ENCODE results near the gene DST.
"Not testable (repeated sequence)": the region's sequence is repeated elsewhere in the genome, so short reads cannot be mapped to it uniquely, and the experiment has no call there.

DST gene

DNA sequence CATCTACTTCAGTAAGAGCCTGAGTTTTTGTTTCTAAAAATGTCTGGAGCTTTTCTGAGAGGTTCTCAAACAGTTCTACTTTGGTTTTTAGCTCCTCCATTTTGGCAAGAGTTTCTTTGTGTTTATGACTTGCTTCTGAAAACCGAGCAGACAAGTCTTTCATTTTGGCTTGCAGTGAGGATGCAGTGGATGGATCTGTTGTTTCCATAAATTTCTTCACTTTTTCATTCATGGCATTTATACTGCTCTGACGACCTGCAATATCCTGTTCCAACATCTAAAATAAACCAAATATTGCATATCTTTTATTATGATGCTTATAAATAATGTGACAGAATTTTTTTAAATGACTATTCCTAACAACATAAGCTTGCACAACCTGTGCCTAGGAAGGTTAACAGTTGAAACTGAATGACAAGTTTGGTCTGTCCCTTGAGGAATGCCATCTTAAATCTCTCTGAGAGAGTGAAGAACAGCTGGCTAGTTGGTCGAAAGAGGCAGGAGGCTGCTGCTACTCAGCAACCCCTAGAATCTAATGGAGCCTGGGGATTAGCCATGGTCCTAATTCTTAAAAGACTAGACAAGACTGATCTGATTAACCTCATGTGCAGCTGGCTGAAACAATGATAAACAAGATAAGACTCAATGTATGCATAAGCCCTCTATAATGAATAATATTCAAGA lies 69.8 kb downstream of the DST start:
- H3K9ac ChIP-seq (ENCODE audit: insufficient read length, low read depth), result no peak overlapping the region
- H3K36me3 ChIP-seq (ENCODE audit: insufficient read depth, insufficient read length, low read length), result peaks cover 20% of the 10 kb centered on the region
- H3K27me3 ChIP-seq (ENCODE audit: insufficient read depth, insufficient read length), result no peaks in the 10 kb centered on the region
- H3K9me3 ChIP-seq (ENCODE audit: insufficient read depth, low read length), result no peaks in the 10 kb centered on the region
- TF ChIP-seq YY1 (IDR thresholded peaks at IDR 0.05; ENCODE audit: insufficient read depth, insufficient read length) (no peak), ZNF274 (IDR thresholded peaks at IDR 0.05; ENCODE audit: low read depth, low read length) (no peak), SUZ12 (IDR thresholded peaks at IDR 0.05; ENCODE audit: extremely low read depth, insufficient read depth, insufficient read length) (no peak)
- no peaks in the 10 kb centered on the region for H3K4me1 ChIP-seq (ENCODE audit: insufficient read depth, insufficient read length)
- no peak for DNase-seq (ENCODE audit: low read depth, low spot score)
- no peak overlapping the region for H3K4me3 ChIP-seq (ENCODE audit: insufficient read length, low read depth)

- H3K27me3 ChIP-seq (ENCODE audit: insufficient read depth, insufficient read length), result no peaks in the 10 kb centered on the region
- no peak for DNase-seq (ENCODE audit: low read depth, low spot score)
- TF ChIP-seq YY1 (IDR thresholded peaks at IDR 0.05; ENCODE audit: insufficient read depth, insufficient read length) (no peak), ZNF274 (IDR thresholded peaks at IDR 0.05; ENCODE audit: low read depth, low read length) (no peak), SUZ12 (IDR thresholded peaks at IDR 0.05; ENCODE audit: extremely low read depth, insufficient read depth, insufficient read length) (no peak)
- no peak overlapping the region for H3K9ac ChIP-seq (ENCODE audit: insufficient read length, low read depth)
- H3K36me3 ChIP-seq (ENCODE audit: insufficient read depth, insufficient read length, low read length), result peaks cover 16% of the 10 kb centered on the region
- H3K4me3 ChIP-seq (ENCODE audit: insufficient read length, low read depth), result no peak overlapping the region
- no peaks in the 10 kb centered on the region for H3K4me1 ChIP-seq (ENCODE audit: insufficient read depth, insufficient read length)
- H3K9me3 ChIP-seq (ENCODE audit: insufficient read depth, low read length), result no peaks in the 10 kb centered on the region
Measured at GRCh38 chr6:56571605-56572004, 71.1 kb downstream of the DST start.

DNA sequence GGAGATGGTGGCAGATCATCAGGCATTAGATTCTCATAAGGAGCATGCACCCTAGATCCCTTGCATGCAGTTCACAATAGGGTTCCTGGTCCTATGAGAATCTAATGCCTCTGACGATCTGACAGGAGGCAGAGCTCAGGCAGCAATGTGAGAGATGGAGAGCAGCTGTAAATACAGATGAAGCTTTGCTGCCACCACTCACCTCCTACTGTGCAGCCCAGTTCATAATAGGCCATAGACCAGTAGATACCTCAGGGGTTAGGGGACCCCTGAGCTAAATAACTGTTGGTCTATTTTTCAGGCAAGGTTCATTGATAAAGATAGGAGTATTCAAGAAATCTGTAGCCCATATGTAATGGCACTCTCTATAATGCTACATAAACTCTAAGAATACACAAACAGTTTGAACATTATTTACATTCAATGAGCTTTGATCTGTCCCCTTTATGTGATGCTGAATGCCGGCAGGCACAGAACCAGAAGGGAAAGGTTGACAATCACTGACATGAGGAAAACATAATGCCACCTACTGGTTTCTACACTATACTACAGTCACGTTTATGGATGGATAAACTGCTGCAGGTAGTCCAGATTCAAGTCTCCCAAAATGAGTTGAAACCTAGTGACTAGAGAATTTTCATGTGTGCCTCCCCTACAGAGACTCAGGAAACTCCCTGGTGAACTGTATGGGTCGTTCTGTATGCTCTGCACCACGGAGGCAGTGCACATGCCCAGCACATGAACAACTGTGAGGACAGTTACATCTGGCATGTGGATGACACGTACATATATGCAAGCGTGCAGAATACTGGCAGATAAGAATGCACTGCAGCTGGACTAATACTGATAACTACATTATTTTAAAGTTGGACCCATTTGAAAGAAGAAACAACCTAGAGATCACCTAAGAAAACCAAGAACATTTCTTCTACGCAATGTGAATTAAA lies 72.0 kb downstream of the DST start:
- DNase-seq (ENCODE audit: low read depth, low spot score), result no peak
- no peak for TF ChIP-seq SUZ12 (IDR thresholded peaks at IDR 0.05; ENCODE audit: extremely low read depth, insufficient read depth, insufficient read length)
- no peak for TF ChIP-seq ZNF274 (IDR thresholded peaks at IDR 0.05; ENCODE audit: low read depth, low read length)
- no peak for TF ChIP-seq YY1 (IDR thresholded peaks at IDR 0.05; ENCODE audit: insufficient read depth, insufficient read length)
- Histone ChIP-seq H3K27me3 (ENCODE audit: insufficient read depth, insufficient read length) (no peaks in the 10 kb centered on the region), H3K4me1 (ENCODE audit: insufficient read depth, insufficient read length) (no peaks in the 10 kb centered on the region), H3K9me3 (ENCODE audit: insufficient read depth, low read length) (no peaks in the 10 kb centered on the region), H3K4me3 (ENCODE audit: insufficient read length, low read depth) (no peak overlapping the region), H3K36me3 (ENCODE audit: insufficient read depth, insufficient read length, low read length) (peaks cover 12% of the 10 kb centered on the region), H3K9ac (ENCODE audit: insufficient read length, low read depth) (no peak overlapping the region)

DNA sequence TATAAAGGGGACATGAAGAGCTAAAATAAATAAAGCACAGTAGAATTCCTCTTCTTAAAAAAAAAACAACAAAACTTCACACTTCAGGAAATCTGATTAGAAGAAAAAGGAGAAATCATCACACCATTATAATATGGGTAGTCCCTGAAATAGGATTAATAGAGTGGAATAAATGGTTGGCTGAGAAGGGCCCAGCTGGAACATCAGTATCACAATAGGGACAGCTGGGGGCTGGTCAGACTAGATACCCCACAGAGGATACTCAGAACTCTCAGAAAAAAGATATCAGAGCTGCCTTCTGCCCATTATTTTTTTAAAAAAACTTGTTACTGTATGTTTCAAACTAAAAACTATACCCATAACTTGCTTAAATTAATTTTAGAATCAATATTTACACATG lies 75.2 kb downstream of the DST start:
- DNase-seq (ENCODE audit: low read depth, low spot score), result no peak
- peaks cover 3% of the 10 kb centered on the region for H3K36me3 ChIP-seq (ENCODE audit: insufficient read depth, insufficient read length, low read length)
- H3K27me3 ChIP-seq (ENCODE audit: insufficient read depth, insufficient read length), result no peaks in the 10 kb centered on the region
- no peak overlapping the region for H3K9ac ChIP-seq (ENCODE audit: insufficient read length, low read depth)
- no peaks in the 10 kb centered on the region for H3K4me1 ChIP-seq (ENCODE audit: insufficient read depth, insufficient read length)
- no peaks in the 10 kb centered on the region for H3K9me3 ChIP-seq (ENCODE audit: insufficient read depth, low read length)
- no peak overlapping the region for H3K4me3 ChIP-seq (ENCODE audit: insufficient read length, low read depth)
- no peak for TF ChIP-seq SUZ12 (IDR thresholded peaks at IDR 0.05; ENCODE audit: extremely low read depth, insufficient read depth, insufficient read length)
- TF ChIP-seq ZNF274 (IDR thresholded peaks at IDR 0.05; ENCODE audit: low read depth, low read length), result no peak
- no peak for TF ChIP-seq YY1 (IDR thresholded peaks at IDR 0.05; ENCODE audit: insufficient read depth, insufficient read length)

- not testable (repeated sequence) for H3K36me3 ChIP-seq (ENCODE audit: insufficient read depth, insufficient read length, low read length); H3K9ac ChIP-seq (ENCODE audit: insufficient read length, low read depth); H3K4me3 ChIP-seq (ENCODE audit: insufficient read length, low read depth); H3K9me3 ChIP-seq (ENCODE audit: insufficient read depth, low read length); H3K27me3 ChIP-seq (ENCODE audit: insufficient read depth, insufficient read length); DNase-seq (ENCODE audit: low read depth, low spot score); H3K4me1 ChIP-seq (ENCODE audit: insufficient read depth, insufficient read length)
Measured at GRCh38 chr6:56562730-56563129, 80.0 kb downstream of the DST start.

- TF ChIP-seq ZNF274 (IDR thresholded peaks at IDR 0.05; ENCODE audit: low read depth, low read length), result no peak
- no peak for TF ChIP-seq SUZ12 (IDR thresholded peaks at IDR 0.05; ENCODE audit: extremely low read depth, insufficient read depth, insufficient read length)
- no peak for TF ChIP-seq YY1 (IDR thresholded peaks at IDR 0.05; ENCODE audit: insufficient read depth, insufficient read length)
- DNase-seq (ENCODE audit: low read depth, low spot score), result no peak
- no peaks in the 10 kb centered on the region for H3K27me3 ChIP-seq (ENCODE audit: insufficient read depth, insufficient read length)
- no peak overlapping the region for H3K9ac ChIP-seq (ENCODE audit: insufficient read length, low read depth)
- no peaks in the 10 kb centered on the region for H3K9me3 ChIP-seq (ENCODE audit: insufficient read depth, low read length)
- H3K4me3 ChIP-seq (ENCODE audit: insufficient read length, low read depth), result no peak overlapping the region
- H3K36me3 ChIP-seq (ENCODE audit: insufficient read depth, insufficient read length, low read length), result peaks cover 21% of the 10 kb centered on the region
- H3K4me1 ChIP-seq (ENCODE audit: insufficient read depth, insufficient read length), result no peaks in the 10 kb centered on the region
Measured at GRCh38 chr6:56556751-56557540, 85.7 kb downstream of the DST start.

- Histone ChIP-seq H3K27me3 (ENCODE audit: insufficient read depth, insufficient read length) (no peaks in the 10 kb centered on the region), H3K4me3 (ENCODE audit: insufficient read length, low read depth) (no peak overlapping the region), H3K36me3 (ENCODE audit: insufficient read depth, insufficient read length, low read length) (peaks cover 25% of the 10 kb centered on the region), H3K4me1 (ENCODE audit: insufficient read depth, insufficient read length) (no peaks in the 10 kb centered on the region), H3K9me3 (ENCODE audit: insufficient read depth, low read length) (no peaks in the 10 kb centered on the region), H3K9ac (ENCODE audit: insufficient read length, low read depth) (no peak overlapping the region)
- TF ChIP-seq SUZ12 (IDR thresholded peaks at IDR 0.05; ENCODE audit: extremely low read depth, insufficient read depth, insufficient read length), result no peak
- TF ChIP-seq ZNF274 (IDR thresholded peaks at IDR 0.05; ENCODE audit: low read depth, low read length), result no peak
- no peak for TF ChIP-seq YY1 (IDR thresholded peaks at IDR 0.05; ENCODE audit: insufficient read depth, insufficient read length)
- DNase-seq (ENCODE audit: low read depth, low spot score), result no peak
Measured at GRCh38 chr6:56555438-56555872, 87.2 kb downstream of the DST start.

Measured in NT2/D1 (cell line).